ENCODE data around the gene XYLB. TPM values are rescaled to one million over a fixed set of nuclear protein-coding genes. Genes with fewer than 3 reads are reported as not detected.

XYLB gene
- total RNA-seq, 6 experiments from 2014 or later = 26.2 to 48.3 (median 36.6) TPM

DNA sequence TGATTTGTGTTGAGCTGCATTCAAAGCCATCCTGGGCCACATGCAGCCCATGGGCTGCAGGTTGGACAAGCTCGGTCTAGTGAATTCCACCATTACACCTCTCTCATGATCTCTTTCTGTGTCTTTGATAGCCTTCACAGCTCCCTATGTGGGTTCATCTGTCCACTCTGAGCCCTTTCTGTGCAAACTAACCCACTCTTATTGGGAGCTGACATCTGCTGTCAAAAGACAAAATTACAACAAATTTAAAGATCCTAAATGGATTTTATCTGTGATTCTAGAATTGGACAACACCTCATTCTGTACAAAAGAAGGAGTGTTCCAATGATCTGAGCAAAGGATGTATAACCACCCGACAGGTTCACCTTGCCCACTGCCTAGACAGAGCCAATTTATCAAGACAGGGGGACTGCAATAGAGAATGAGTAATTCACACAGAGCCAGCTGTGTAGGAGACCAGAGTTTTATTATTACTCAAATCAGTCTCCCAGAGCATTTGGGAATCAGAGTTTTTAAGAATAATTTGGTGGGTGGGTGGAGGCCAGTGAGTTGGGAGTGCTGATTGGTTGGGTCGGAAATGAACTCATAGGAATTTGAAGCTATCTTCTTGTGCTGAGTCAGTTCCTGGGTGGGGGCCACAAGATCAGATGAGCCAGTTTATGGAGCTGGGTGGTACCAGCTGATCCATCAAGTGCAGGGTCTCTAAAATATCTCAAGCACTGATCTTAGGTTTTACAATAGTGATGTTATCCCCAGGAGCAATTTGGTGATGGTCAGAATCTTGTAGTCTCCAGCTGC is 2.6 kb upstream of the XYLB start:
- H3K27ac ChIP-seq = no peak overlapping the region
- DNase-seq = no peak
- peaks cover 0 to 4% (median 0%) of the 10 kb centered on the region in 4 donors for H3K36me3 ChIP-seq
- 75% methylated on average over 2 of the region's 3 CpGs for WGBS (ENCODE audit: insufficient coverage, low coverage, low lambda C conversion rate, missing lambda C conversion rate)
- no peak for TF ChIP-seq POLR2A (IDR thresholded peaks at IDR 0.05)
- TF ChIP-seq, protein P1, sequence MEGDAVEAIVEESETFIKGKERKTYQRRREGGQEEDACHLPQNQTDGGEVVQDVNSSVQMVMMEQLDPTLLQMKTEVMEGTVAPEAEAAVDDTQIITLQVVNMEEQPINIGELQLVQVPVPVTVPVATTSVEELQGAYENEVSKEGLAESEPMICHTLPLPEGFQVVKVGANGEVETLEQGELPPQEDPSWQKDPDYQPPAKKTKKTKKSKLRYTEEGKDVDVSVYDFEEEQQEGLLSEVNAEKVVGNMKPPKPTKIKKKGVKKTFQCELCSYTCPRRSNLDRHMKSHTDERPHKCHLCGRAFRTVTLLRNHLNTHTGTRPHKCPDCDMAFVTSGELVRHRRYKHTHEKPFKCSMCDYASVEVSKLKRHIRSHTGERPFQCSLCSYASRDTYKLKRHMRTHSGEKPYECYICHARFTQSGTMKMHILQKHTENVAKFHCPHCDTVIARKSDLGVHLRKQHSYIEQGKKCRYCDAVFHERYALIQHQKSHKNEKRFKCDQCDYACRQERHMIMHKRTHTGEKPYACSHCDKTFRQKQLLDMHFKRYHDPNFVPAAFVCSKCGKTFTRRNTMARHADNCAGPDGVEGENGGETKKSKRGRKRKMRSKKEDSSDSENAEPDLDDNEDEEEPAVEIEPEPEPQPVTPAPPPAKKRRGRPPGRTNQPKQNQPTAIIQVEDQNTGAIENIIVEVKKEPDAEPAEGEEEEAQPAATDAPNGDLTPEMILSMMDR (IDR thresholded peaks at IDR 0.05) = peak in 2 of 4 donors; percentile 7 to 18
- intact Hi-C loops (cut with DNase I) = no loop called here
- H3K4me1 ChIP-seq = peaks cover 0 to 17% (median 0%) of the 10 kb centered on the region in 4 donors
- H3K9me3 ChIP-seq = no peaks in the 10 kb centered on the region
- no peak overlapping the region for H3K4me3 ChIP-seq
- no peaks in the 10 kb centered on the region for H3K27me3 ChIP-seq
- ATAC-seq = no peak

GRCh38 chr3:38345879-38346586 is 552 bp upstream of the XYLB start:
- Histone ChIP-seq H3K4me3 (peak overlapping the region in 2 of 3 donors; percentile 93 to 94), H3K4me1 (peaks cover 0 to 31% (median 4%) of the 10 kb centered on the region in 4 donors), H3K27me3 (no peaks in the 10 kb centered on the region), H3K27ac (peak overlapping the region; percentile 44 to 87 (median 73)), H3K36me3 (peaks cover 0 to 6% (median 0%) of the 10 kb centered on the region in 4 donors), H3K9me3 (no peaks in the 10 kb centered on the region)
- intact Hi-C loops (cut with DNase I) = loop anchor here in 1 of 2 donors (5.0 kb wide), 1 partner anchor 131 kb away; no protein-coding TSS in a partner anchor
- 17% methylated on average over 2 of the region's 10 CpGs for WGBS (ENCODE audit: insufficient coverage, low coverage, low lambda C conversion rate, missing lambda C conversion rate)
- TF ChIP-seq POLR2A (IDR thresholded peaks at IDR 0.05) = no peak
- TF ChIP-seq, protein P1 (IDR thresholded peaks at IDR 0.05) = no peak
- ATAC-seq = peak; percentile 29 to 48 (median 44)
- DNase-seq = no peak

GRCh38 chr3:38347421-38348200 is 1.0 kb downstream of the XYLB start:
- WGBS (ENCODE audit: insufficient coverage, low coverage, low lambda C conversion rate, missing lambda C conversion rate) = 33% methylated on average over 18 of the region's 19 CpGs
- no peak for TF ChIP-seq POLR2A (IDR thresholded peaks at IDR 0.05)
- TF ChIP-seq, protein P1 (IDR thresholded peaks at IDR 0.05) = no peak
- peak; percentile 63 to 76 (median 73) for ATAC-seq
- Histone ChIP-seq H3K36me3 (peaks cover 0 to 13% (median 6%) of the 10 kb centered on the region in 4 donors), H3K9me3 (no peaks in the 10 kb centered on the region), H3K4me1 (peaks cover 0 to 35% (median 8%) of the 10 kb centered on the region in 4 donors), H3K27me3 (no peaks in the 10 kb centered on the region), H3K4me3 (peak overlapping the region; percentile 91 to 94 (median 93)), H3K27ac (peak overlapping the region; percentile 59 to 87 (median 73))
- intact Hi-C loops (cut with DNase I) = loop anchor here in 1 of 2 donors (5.0 kb wide), 1 partner anchor 130 kb away; no protein-coding TSS in a partner anchor
- DNase-seq = peak; percentile 67 to 90 (median 88)

- Histone ChIP-seq H3K27me3 (no peaks in the 10 kb centered on the region), H3K9me3 (no peaks in the 10 kb centered on the region), H3K36me3 (peaks cover 0 to 22% (median 10%) of the 10 kb centered on the region in 4 donors), H3K27ac (no peak overlapping the region), H3K4me3 (no peak overlapping the region), H3K4me1 (peaks cover 0 to 35% (median 8%) of the 10 kb centered on the region in 4 donors)
- WGBS (ENCODE audit: insufficient coverage, low coverage, low lambda C conversion rate, missing lambda C conversion rate) = 78% methylated on average over 4 of the region's 4 CpGs
- DNase-seq = no peak
- TF ChIP-seq POLR2A (IDR thresholded peaks at IDR 0.05) = no peak
- TF ChIP-seq, protein P1 (IDR thresholded peaks at IDR 0.05) = no peak
- ATAC-seq = no peak
- intact Hi-C loops (cut with DNase I) = loop anchor here in 1 of 2 donors (5.0 kb wide), 1 partner anchor 128 kb away; no protein-coding TSS in a partner anchor
Observed at GRCh38 chr3:38348903-38349302, 2.3 kb downstream of the XYLB start.

Data from right lobe of liver (tissue), 6 donors.